Kidney capillary endothelial cell (primary cell): ENCODE measurements around the gene SLC13A3.

ENCODE experiments used
- DNase-seq: peaks from one replicate; pipeline ENCODE4 v3.0.0-alpha.2; 2018; ENCODE audit warnings: low spot score

SLC13A3 gene

GRCh38 chr20:46651091-46651962, at the start of gene SLC13A3:
Gene SLC13A3, minus strand, starts transcription at chr20:46651459. Its CDS starts 38 bp downstream, at chr20:46651421.
- no peak for DNase-seq

- DNase-seq: no peak
Observed at GRCh38 chr20:46701057-46701456, 49.8 kb upstream of the SLC13A3 start.

GRCh38 chr20:46700481-46700880, 49.2 kb upstream of the SLC13A3 start:
- DNase-seq: no peak

- no peak for DNase-seq
Observed at GRCh38 chr20:46699651-46700359, 48.5 kb upstream of the SLC13A3 start.

- DNase-seq: no peak
Observed at GRCh38 chr20:46698788-46699187, 47.5 kb upstream of the SLC13A3 start.

- no peak for DNase-seq
Observed at GRCh38 chr20:46696791-46697279, 45.6 kb upstream of the SLC13A3 start.

- no peak for DNase-seq
Observed at GRCh38 chr20:46695892-46696291, 44.6 kb upstream of the SLC13A3 start.

- DNase-seq: no peak
Observed at GRCh38 chr20:46694484-46694883, 43.2 kb upstream of the SLC13A3 start.

GRCh38 chr20:46691196-46691595, 39.9 kb upstream of the SLC13A3 start:
- no peak for DNase-seq

- DNase-seq: no peak
Observed at GRCh38 chr20:46690219-46691106, 39.2 kb upstream of the SLC13A3 start.

GRCh38 chr20:46689754-46690085, 38.5 kb upstream of the SLC13A3 start:
- no peak for DNase-seq

GRCh38 chr20:46689082-46689753, 38.0 kb upstream of the SLC13A3 start, which contains the start of gene TP53RK:
Gene TP53RK, minus strand, starts transcription at chr20:46689444. Its CDS starts 30 bp downstream, at chr20:46689414.
- DNase-seq: peak; percentile 100

GRCh38 chr20:46688151-46689081, 37.2 kb upstream of the SLC13A3 start:
- DNase-seq: no peak

GRCh38 chr20:46683939-46684750, 32.9 kb upstream of the SLC13A3 start:
- DNase-seq: no peak

GRCh38 chr20:46683668-46683938, 32.3 kb upstream of the SLC13A3 start:
- no peak for DNase-seq

- DNase-seq: no peak
Observed at GRCh38 chr20:46683011-46683667, 31.9 kb upstream of the SLC13A3 start.

- no peak for DNase-seq
Observed at GRCh38 chr20:46682063-46682821, 31.0 kb upstream of the SLC13A3 start.
